Peyer's patch (tissue), 4 donors: ENCODE data around the gene LILRA1.
"Not testable (repeated sequence)": the region's sequence is repeated elsewhere in the genome, so short reads cannot be mapped to it uniquely, and the experiment has no call there.

Experiments
- CTCF ChIP-seq, 6 experiments: fragments of 450-650 bp in 4 of 6; fragments of 200-600 bp in 2 of 6; sonication (generic) in 1 of 6; IDR thresholded peaks; one replicate each; pipeline ENCODE4 v1.5.1; 2017 to 2019; ENCODE audit warnings: antibody characterized with exemption in 6 of 6, mild to moderate bottlenecking in 3 of 6, moderate library complexity in 1 of 6
- POLR2A ChIP-seq, 2 donors: fragments of 450-650 bp; IDR thresholded peaks; one replicate each; pipeline ENCODE4 v1.5.1; 2017; ENCODE audit warnings: antibody characterized with exemption in 2 of 2, mild to moderate bottlenecking in 2 of 2, moderate library complexity in 2 of 2

- not testable (repeated sequence) for TF ChIP-seq CTCF, POLR2A (IDR thresholded peaks at IDR 0.05)
Observed at GRCh38 chr19:54575205-54575604, 18.2 kb upstream of the LILRA1 start.
